H1 (cell line): Measurements from ENCODE around the gene PCDHGB1. TPM values are rescaled to one million over a fixed set of nuclear protein-coding genes. Genes with fewer than 3 reads are reported as not detected.

ENCODE experiments used
- CTCF ChIA-PET: fragments of 300-600 bp; sonication (Branson Sonifier 250); formaldehyde crosslinking; loops from one replicate; lab custom pipeline; 2021; ENCODE audit not compliant: partially characterized antibody; lab: Charles Lee
- POLR2A ChIA-PET: fragments of 300-600 bp; sonication (Branson Sonifier 250); formaldehyde crosslinking; loops from one replicate; lab custom pipeline; 2021; ENCODE audit warnings: inconsistent platforms; ENCODE audit not compliant: partially characterized antibody; lab: Charles Lee
- DNase-seq, 2 experiments: peaks; one replicate each; pipeline versions ENCODE4 v3.0.0 to v3.0.0-alpha.2; 2010 to 2022; ENCODE audit warnings: low spot score in 2 of 2, low read depth in 1 of 2, mixed read lengths in 1 of 2
- FAIRE-seq: peaks from 2 replicates; lab custom pipeline; 2011; peaks lifted over from hg19 to GRCh38; lab: Jason Lieb, UNC
- H2AFZ ChIP-seq: 2 replicates; pipeline ENCODE4 v1.8.1; 2012; ENCODE audit warnings: low read length, inconsistent platforms
- H2AK5ac ChIP-seq: 2 replicates; pipeline ENCODE4 v1.6.1; 2013; ENCODE audit warnings: low read depth, low read length
- H2BK120ac ChIP-seq: replicated peaks from 2 replicates; pipeline ENCODE3; 2013; ENCODE audit warnings: low read depth, low read length, inconsistent platforms
- H2BK12ac ChIP-seq: 2 replicates; pipeline ENCODE4 v1.6.1; 2013; ENCODE audit warnings: low read depth, low read length
- H2BK15ac ChIP-seq: 2 replicates; pipeline ENCODE4 v1.6.1; 2013; ENCODE audit warnings: low read length
- H2BK20ac ChIP-seq: 2 replicates; pipeline ENCODE4 v1.6.1; 2013; ENCODE audit warnings: low read length
- H2BK5ac ChIP-seq: 2 replicates; pipeline ENCODE4 v1.6.1; 2013; ENCODE audit warnings: low read depth, low read length
- H3K14ac ChIP-seq: 2 replicates; pipeline ENCODE4 v1.6.1; 2013; ENCODE audit warnings: inconsistent platforms; ENCODE audit not compliant: insufficient read length
- H3K18ac ChIP-seq: 2 replicates; pipeline ENCODE4 v1.6.1; 2013; ENCODE audit warnings: low read length; ENCODE audit errors: extremely low read depth
- H3K23ac ChIP-seq: 2 replicates; pipeline ENCODE4 v1.6.1; 2013; ENCODE audit warnings: inconsistent platforms; ENCODE audit not compliant: insufficient read length
- H3K23me2 ChIP-seq: 2 replicates; pipeline ENCODE4 v1.6.1; 2013; ENCODE audit warnings: low read depth, low read length
- H3K27ac ChIP-seq: 2 replicates; pipeline ENCODE4 v1.6.1; 2011; ENCODE audit warnings: low read depth, low read length, inconsistent platforms
- H3K27me3 ChIP-seq, 4 experiments: replicated peaks in 1 of 4; 1 replicate in 1 of 4; 2 replicates in 3 of 4; pipeline versions ENCODE4 v1.6.1 to v1.8.1; 2011 to 2013; ENCODE audit warnings: low read length in 3 of 4, mild to moderate bottlenecking in 3 of 4, inconsistent platforms in 2 of 4, mixed read lengths in 2 of 4, moderate library complexity in 1 of 4; ENCODE audit not compliant: control insufficient read depth in 3 of 4, insufficient read depth in 3 of 4; ENCODE audit errors: extremely low read depth in 1 of 4
- H3K36me3 ChIP-seq, 4 experiments: 2 replicates each; pipeline versions ENCODE4 v1.6.1 to v1.8.1; 2011 to 2013; ENCODE audit warnings: mild to moderate bottlenecking in 4 of 4, low read length in 3 of 4, moderate library complexity in 2 of 4, control low read depth in 1 of 4, inconsistent platforms in 1 of 4; ENCODE audit not compliant: insufficient read depth in 4 of 4, control insufficient read depth in 2 of 4
- H3K4ac ChIP-seq: replicated peaks from 2 replicates; pipeline ENCODE3; 2013; ENCODE audit warnings: low read length, low read depth, mixed read lengths, inconsistent platforms; ENCODE audit not compliant: insufficient read length
- H3K4me1 ChIP-seq, 4 experiments: replicated peaks in 1 of 4; 1 replicate in 1 of 4; 2 replicates in 3 of 4; pipeline versions ENCODE4 v1.6.1 to v1.8.1; 2011 to 2013; ENCODE audit warnings: low read length in 3 of 4, inconsistent platforms in 2 of 4, mixed read lengths in 1 of 4; ENCODE audit not compliant: insufficient read depth in 4 of 4, control insufficient read depth in 3 of 4
- H3K4me2 ChIP-seq, 2 experiments: 2 replicates each; pipeline versions ENCODE4 v1.6.1 to v1.8.1; 2011 to 2013; ENCODE audit warnings: low read depth in 2 of 2, low read length in 2 of 2, control low read depth in 1 of 2, inconsistent platforms in 1 of 2, mild to moderate bottlenecking in 1 of 2; ENCODE audit not compliant: insufficient read depth in 1 of 2
- H3K4me3 ChIP-seq, 4 experiments: fragments of 200-600, 300-600 bp in 1 of 4; sonication (generic), shearing (Covaris generic), sonication (Bioruptor Twin) in 1 of 4; 2 replicates each; pipeline versions ENCODE4 v1.5.1 to v1.8.1; 2011 to 2016; ENCODE audit warnings: low read length in 4 of 4, low read depth in 3 of 4, control low read depth in 2 of 4, inconsistent platforms in 2 of 4, mild to moderate bottlenecking in 2 of 4, mixed read lengths in 1 of 4, moderate library complexity in 1 of 4; ENCODE audit not compliant: insufficient read depth in 2 of 4; ENCODE audit errors: extremely low read depth in 1 of 4
- H3K56ac ChIP-seq: replicated peaks from 2 replicates; pipeline ENCODE3; 2013; ENCODE audit warnings: low read depth, mild to moderate bottlenecking, mixed read lengths, low read length, inconsistent platforms; ENCODE audit not compliant: insufficient read length
- H3K79me1 ChIP-seq: 2 replicates; pipeline ENCODE4 v1.6.1; 2013; ENCODE audit warnings: low read depth, low read length, control low read depth
- H3K79me2 ChIP-seq, 2 experiments: 2 replicates each; pipeline versions ENCODE4 v1.6.1 to v1.8.1; 2012 to 2013; ENCODE audit warnings: low read length in 2 of 2, mild to moderate bottlenecking in 2 of 2, inconsistent platforms in 1 of 2; ENCODE audit not compliant: insufficient read depth in 2 of 2, control insufficient read depth in 1 of 2
- H3K9ac ChIP-seq, 4 experiments: replicated peaks in 1 of 4; 1 replicate in 1 of 4; 2 replicates in 3 of 4; pipeline versions ENCODE4 v1.6.1 to v1.8.1; 2011 to 2013; ENCODE audit warnings: low read depth in 3 of 4, low read length in 3 of 4, control low read depth in 2 of 4, mild to moderate bottlenecking in 2 of 4, moderate library complexity in 2 of 4, inconsistent platforms in 1 of 4; ENCODE audit errors: extremely low read depth in 1 of 4
- H3K9me3 ChIP-seq, 2 experiments: 2 replicates each; pipeline versions ENCODE4 v1.6.1 to v1.8.1; 2012 to 2013; ENCODE audit warnings: mild to moderate bottlenecking in 2 of 2, moderate library complexity in 2 of 2, control low read depth in 1 of 2, inconsistent platforms in 1 of 2, low read depth in 1 of 2, low read length in 1 of 2, mixed read lengths in 1 of 2; ENCODE audit not compliant: insufficient read depth in 2 of 2
- H4K20me1 ChIP-seq, 2 experiments: replicated peaks in 1 of 2; 2 replicates each; pipeline versions ENCODE3 to v1.8.1; 2011 to 2013; ENCODE audit warnings: inconsistent platforms in 2 of 2, low read length in 2 of 2, mild to moderate bottlenecking in 1 of 2; ENCODE audit not compliant: insufficient read depth in 2 of 2, control insufficient read depth in 1 of 2
- H4K5ac ChIP-seq: 2 replicates; pipeline ENCODE4 v1.6.1; 2013; ENCODE audit warnings: low read length, low read depth, mixed read lengths, inconsistent platforms; ENCODE audit not compliant: insufficient read length
- H4K8ac ChIP-seq: 2 replicates; pipeline ENCODE4 v1.8.0; 2013; ENCODE audit warnings: mild to moderate bottlenecking, moderate library complexity, low read length, inconsistent platforms; ENCODE audit not compliant: insufficient read depth; ENCODE audit errors: extremely low read depth
- H4K91ac ChIP-seq: replicated peaks from 2 replicates; pipeline ENCODE3; 2013; ENCODE audit warnings: low read length, mixed read lengths, inconsistent platforms; ENCODE audit not compliant: insufficient read length
- FOSL1 ChIP-seq: IDR thresholded peaks from 2 replicates; pipeline ENCODE4 v1.6.1; 2011; ENCODE audit warnings: mild to moderate bottlenecking, low read depth, low read length, moderate library complexity; ENCODE audit not compliant: insufficient read depth
- WGBS, 2 experiments: shearing (Covaris generic) in 1 of 2; methylation state at CpG; one replicate each; pipeline versions ENCODE4 v1.1.6 to v1.1.7; 2013 to 2015; ENCODE audit warnings: low lambda C conversion rate in 2 of 2, mixed read lengths in 2 of 2, inconsistent platforms in 1 of 2, low coverage in 1 of 2, missing lambda C conversion rate in 1 of 2; ENCODE audit not compliant: insufficient replicate concordance in 2 of 2, insufficient coverage in 1 of 2, insufficient read length in 1 of 2; ENCODE audit errors: extremely low coverage in 1 of 2, missing lambda C conversion rate in 1 of 2; 5-methylcytosine and 5-hydroxymethylcytosine counted together
- polyA plus RNA-seq, 7 experiments: library from polyadenylated mRNA; depleted of rRNA in 3 of 7; stranded (reverse) in 5 of 7; unstranded in 2 of 7; fragments of >200 nt in 5 of 7; fragments of 200-250 nt in 2 of 7; gene quantifications; 1 replicate in 5 of 7; 2 replicates in 1 of 7; 4 replicates in 1 of 7; pipeline versions ENCODE4 v1.2.1 to v1.2.3, GENCODE V29; 2011 to 2013; ENCODE audit warnings: missing spikeins in 2 of 7, mixed read lengths in 2 of 7
- total RNA-seq: library from RNA; stranded (reverse); fragmentation: NEBNext Ultra II Directional; extraction: Animal tissue kit (Norgen Biotek cat#: 25700); gene quantifications from 2 replicates; pipeline ENCODE4 v1.2.1, GENCODE V29; 2021

PCDHGB1 gene
- total and polyA plus RNA-seq, 2 of the 8 experiments (the other 6 are each of a cell fraction or from before 2014, with no cell fraction given): 1.3 to 2.8 TPM

DNA sequence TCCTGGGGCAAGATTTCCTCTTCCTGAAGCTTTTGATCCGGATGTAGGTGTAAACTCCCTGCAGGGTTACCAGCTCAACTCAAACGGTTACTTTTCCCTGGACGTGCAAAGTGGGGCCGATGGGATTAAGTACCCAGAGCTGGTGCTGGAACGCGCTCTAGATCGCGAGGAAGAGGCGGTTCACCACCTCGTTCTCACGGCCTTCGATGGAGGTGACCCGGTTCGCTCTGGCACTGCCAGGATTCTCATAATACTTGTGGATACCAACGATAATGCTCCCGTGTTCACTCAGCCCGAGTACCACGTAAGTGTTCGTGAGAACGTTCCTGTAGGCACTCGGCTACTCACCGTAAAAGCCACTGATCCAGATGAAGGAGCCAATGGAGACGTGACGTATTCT, 5.7 kb downstream of the PCDHGB1 start:
- Histone ChIP-seq H3K56ac (no peak overlapping the region), H3K27ac (no peak overlapping the region), H3K4me3 (no peak overlapping the region), H4K8ac (no peak overlapping the region), H3K36me3 (peaks cover 0 to 13% (median 4%) of the 10 kb centered on the region in 4 experiments; a peak in 4 of 8 replicates), H3K79me2 (no peaks in the 10 kb centered on the region), H3K18ac (no peak overlapping the region), H3K4ac (no peak overlapping the region), H3K23me2 (no peaks in the 10 kb centered on the region), H4K5ac (no peak overlapping the region), H3K4me2 (no peak overlapping the region), H2BK20ac (no peak overlapping the region), H3K9ac (no peak overlapping the region), H2AFZ (no peak overlapping the region), H4K91ac (no peak overlapping the region), H3K14ac (no peak overlapping the region), H2BK12ac (no peak overlapping the region), H2BK120ac (no peak overlapping the region), H4K20me1 (no peaks in the 10 kb centered on the region), H2BK15ac (no peak overlapping the region), H2AK5ac (no peak overlapping the region), H3K4me1 (0 out of 7 replicates have a peak, but pooled peaks cover 0 to 1% (median 0%) of the 10 kb centered on the region in 4 experiments), H3K9me3 (peaks cover 34 to 50% of the 10 kb centered on the region in 2 experiments), H2BK5ac (no peak overlapping the region), H3K23ac (no peak overlapping the region), H3K27me3 (no peaks in the 10 kb centered on the region), H3K79me1 (no peaks in the 10 kb centered on the region)
- ChIA-PET POLR2A (interaction anchor here (0.7 kb wide), 1 partner anchor 163 kb away, joined by 3 read pairs; no protein-coding TSS in a partner anchor), CTCF (interaction anchor here (0.6 to 4.4 kb wide), 42 partner anchors 8 to 279 kb away, joined by 3 to 28 read pairs (median 5); partner anchors contain the start of genes PCDHB10, PCDHB14, PCDHB15 and PCDHB16)
- TF ChIP-seq FOSL1: no peak
- WGBS, 2 experiments: 96% methylated on average over 24 of the region's 24 CpGs; no CpG with 5 or more reads in 1 of the 2 experiments
- no peak for DNase-seq
- no peak for FAIRE-seq
